Hematopoietic multipotent progenitor cell treated with erythropoietin and hydrocortisone succinate and interleukin-3 and kit ligand, for 15 days (in vitro differentiated cells): ENCODE measurements around the gene VSIG10L2.
"Not testable (repeated sequence)": the region's sequence is repeated elsewhere in the genome, so short reads cannot be mapped to it uniquely, and the experiment has no call there.

Experiments used
- DNase-seq: peaks from one replicate; pipeline ENCODE4 v3.0.0-alpha.2; 2015; ENCODE audit warnings: low spot score

The VSIG10L2 gene

DNA sequence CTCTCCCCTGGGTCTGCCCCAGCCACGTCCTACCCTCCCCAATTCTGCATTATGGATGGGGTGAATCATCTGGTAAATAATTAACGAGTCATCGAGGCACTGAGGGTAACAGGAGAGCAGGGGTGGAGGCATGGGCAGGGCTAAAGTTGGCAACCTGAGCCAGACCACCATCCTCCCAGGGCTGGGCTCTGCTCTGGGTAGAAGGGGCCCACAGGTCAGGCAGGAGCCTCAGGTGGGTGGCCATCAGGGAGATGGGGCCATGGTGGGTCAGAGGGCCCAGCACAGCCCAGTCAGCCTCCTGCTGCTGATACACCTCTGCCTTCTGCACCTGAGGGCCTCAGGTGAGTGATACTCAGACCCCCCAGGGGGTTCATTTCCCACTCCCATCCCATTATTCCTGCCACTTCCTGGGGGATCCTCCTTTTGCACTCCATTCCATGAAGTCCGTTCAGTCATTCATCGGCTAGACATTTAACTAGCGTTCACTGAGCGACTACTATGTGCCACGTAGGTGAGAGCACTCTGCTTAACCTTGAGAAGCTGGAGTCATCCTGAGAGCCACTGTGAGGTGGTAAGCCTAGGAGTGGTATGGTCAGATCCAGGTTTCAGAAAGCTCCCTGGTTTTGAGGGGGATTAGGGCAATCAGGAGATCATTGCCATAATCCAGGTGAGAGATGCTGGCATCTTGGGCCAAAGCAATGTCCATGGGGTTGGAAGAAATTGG lies at the start of gene VSIG10L2:
TSS of gene VSIG10L2 (plus strand) at position 248 of the 724 bp plus-strand sequence. CDS start at position 260, 12 bp downstream.
- no peak for DNase-seq

GRCh38 chr11:125901872-125902271 lies 44.0 kb upstream of the VSIG10L2 start:
- no peak for DNase-seq

DNA sequence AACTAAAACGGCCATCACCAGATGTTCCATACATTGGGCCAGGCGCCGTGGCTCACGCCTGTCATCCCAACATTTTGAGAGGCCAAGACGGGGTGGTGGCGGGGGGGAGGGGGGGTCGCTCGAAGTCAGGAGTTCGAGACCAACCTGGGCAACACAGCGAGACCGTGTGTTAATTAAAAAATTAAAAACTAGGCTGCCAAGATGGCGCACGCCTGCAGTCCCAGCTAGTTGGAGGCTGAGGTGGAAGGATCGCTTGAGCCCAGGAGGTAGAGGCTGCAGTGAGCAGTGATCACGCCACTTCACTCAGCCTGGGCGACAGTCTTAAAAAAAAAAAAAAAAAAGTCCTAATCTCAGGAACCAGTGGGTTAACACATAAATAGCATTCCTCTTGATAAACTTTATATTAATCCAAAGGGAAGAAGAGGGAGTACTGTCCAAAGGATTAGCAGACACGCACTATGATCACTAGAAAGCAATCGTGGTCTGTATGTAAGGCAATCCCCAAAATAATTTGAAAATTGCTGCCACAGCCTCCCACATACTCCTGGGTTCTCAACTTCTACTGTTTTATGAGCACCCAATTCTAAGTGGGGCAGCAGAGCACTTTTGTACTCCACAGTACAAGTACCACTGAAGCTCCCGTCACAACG lies 43.4 kb upstream of the VSIG10L2 start:
- DNase-seq: no peak

GRCh38 chr11:125902927-125903710 lies 42.7 kb upstream of the VSIG10L2 start, which contains the start of gene PUS3:
PUS3 (minus strand) TSS chr11:125903206; CDS start chr11:125896284, 6,922 bp downstream.
- peak; percentile 81 for DNase-seq

- no peak for DNase-seq
These were observed 41.9 kb upstream of the VSIG10L2 start, which contains the start of gene DDX25 for GRCh38 chr11:125903711-125904659. DDX25 (plus strand) TSS chr11:125904508; CDS start chr11:125904518, 10 bp downstream.

GRCh38 chr11:125904678-125905077 lies 41.2 kb upstream of the VSIG10L2 start:
- no peak for DNase-seq

GRCh38 chr11:125910226-125910849 lies 35.5 kb upstream of the VSIG10L2 start:
- no peak for DNase-seq

- not testable (repeated sequence) for DNase-seq
These were observed 31.2 kb upstream of the VSIG10L2 start for GRCh38 chr11:125914601-125915000.

DNA sequence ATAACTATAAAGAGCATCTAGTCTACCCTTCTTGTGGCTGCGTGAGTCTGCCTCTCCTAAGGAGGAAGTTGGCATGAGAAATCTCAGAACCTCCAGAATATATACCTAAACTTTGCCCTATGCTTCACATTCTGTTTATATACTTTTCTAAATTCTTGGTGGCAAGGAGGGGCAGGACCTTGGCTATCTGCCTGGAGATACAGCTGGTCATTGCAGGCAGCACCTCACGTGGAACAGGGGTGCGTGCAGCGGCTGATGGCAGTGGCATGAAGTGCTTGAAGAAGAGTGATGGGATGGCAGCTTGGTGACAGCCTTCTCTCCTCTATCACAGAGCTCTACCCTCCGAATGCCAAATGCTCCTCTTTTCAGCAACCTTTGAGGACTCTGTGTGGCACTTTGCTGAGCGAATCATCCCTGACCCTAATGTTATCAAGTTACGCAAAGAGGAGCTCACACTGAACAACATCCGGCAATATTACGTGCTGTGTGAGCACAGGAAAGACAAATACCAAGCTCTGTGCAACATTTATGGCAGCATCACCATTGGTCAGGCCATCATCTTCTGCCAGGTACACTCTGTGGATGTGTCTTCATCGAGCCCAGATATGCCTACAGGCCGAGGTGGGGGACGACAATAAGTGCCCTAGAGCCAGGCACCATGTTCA lies 29.0 kb upstream of the VSIG10L2 start:
- no peak for DNase-seq

DNA sequence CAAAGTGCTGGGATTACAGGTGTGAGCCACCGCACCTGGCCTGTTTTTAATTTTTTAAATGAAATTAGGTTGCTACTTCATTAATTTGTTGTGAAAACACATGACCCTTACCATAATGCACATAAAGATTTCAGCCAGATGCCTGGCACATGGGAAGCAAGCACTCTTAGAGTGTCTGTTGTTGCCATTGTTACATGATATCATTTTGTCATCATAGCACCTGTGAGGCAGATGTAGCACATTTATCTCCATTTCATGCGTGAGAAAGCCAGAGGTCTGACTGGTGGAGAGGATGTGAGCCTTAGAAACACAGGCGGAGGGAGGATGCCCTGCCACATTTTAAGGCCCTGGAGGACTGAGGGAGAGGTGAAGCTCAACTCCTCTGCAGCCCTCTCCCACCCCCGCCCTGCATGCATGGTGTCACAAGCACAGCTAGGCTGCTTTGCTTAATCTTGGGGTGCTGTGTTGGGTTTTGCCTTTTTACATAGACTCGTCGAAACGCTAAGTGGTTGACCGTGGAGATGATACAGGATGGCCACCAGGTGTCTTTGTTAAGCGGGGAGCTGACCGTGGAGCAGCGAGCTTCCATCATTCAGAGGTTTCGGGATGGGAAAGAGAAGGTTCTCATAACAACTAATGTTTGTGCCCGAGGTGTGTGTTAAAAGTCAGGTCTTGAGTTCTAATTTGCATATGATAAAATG lies 27.6 kb upstream of the VSIG10L2 start:
- no peak for DNase-seq

DNA sequence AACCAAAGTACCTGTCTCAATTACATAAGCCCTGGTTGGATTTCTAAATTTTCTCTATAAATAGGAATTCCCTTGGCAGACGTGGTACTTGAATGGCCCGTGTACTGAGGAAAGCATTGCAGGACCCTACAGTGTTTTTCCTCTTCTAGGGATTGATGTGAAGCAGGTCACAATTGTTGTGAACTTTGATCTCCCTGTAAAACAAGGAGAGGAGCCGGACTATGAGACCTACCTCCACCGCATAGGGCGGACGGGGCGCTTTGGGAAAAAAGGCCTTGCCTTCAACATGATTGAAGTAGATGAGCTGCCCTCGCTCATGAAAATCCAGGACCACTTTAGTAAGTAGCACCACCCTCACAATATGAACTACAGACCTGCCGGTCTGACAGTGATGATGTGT lies 24.8 kb upstream of the VSIG10L2 start:
- no peak for DNase-seq

DNA sequence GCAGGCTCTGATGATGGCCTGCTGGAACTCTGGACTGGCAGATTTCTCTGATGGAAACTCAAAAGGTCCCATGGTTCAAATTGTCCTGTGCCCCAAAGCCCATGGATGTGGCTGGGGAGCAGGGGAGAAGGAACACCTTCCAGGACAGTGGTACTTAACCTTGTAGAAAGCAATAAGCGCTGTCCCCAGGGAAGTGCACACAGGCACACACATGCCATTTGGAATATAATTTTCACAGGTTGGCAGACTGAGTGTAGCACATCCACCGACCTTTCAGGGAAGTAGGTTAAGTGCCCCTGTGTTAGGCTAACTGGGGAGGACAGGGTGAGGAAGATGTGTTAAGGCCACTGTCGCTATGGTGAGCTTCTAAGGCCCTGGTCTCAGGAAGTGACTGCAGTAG lies 23.7 kb upstream of the VSIG10L2 start:
- no peak for DNase-seq

DNA sequence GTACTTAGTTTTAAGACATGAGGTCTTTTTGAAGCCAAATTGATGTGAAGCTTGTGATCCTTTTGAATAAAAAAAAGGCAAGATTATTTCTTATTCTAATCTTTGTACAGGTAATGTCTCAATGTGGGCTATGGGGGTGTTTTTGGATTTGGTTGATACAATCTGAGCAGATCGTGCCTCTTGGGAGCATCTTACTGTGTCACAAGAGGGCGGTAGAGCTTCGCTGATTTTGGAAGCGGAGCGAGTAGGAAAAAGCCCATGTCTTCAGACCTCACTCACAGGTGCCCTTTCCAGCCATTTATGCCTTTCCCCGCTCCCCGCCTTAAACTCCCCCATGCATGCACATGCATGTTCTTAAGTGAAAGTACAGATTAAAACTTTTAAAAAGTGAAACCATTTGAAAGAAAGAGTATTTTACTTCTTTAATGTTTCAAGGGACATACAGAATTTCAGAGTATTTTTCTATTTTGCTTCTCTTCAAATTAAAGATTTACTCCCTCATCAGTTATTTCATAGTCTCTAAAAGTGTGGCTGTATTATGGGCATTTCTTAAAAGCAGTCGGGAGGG lies 22.7 kb upstream of the VSIG10L2 start:
- peak; percentile 48 for DNase-seq

DNA sequence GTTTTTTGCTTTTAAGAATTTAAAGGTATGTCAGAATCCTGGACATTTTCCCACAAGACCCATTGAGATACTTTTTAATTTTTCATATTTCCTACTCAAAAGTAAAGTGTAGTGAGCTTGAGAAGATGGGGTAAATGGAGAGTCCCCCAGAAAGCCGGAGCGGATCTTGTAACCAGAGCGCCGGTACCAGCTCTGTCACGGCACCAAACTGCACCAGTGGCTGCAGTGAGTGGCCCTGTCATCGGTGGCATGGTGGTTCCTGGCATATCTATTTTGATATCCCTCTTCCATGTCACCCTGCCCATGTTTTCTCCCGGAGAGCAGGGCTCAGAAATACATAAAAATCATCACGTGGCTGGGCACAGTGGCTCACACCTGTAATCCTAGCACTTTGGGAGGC lies 22.2 kb upstream of the VSIG10L2 start:
- no peak for DNase-seq

DNA sequence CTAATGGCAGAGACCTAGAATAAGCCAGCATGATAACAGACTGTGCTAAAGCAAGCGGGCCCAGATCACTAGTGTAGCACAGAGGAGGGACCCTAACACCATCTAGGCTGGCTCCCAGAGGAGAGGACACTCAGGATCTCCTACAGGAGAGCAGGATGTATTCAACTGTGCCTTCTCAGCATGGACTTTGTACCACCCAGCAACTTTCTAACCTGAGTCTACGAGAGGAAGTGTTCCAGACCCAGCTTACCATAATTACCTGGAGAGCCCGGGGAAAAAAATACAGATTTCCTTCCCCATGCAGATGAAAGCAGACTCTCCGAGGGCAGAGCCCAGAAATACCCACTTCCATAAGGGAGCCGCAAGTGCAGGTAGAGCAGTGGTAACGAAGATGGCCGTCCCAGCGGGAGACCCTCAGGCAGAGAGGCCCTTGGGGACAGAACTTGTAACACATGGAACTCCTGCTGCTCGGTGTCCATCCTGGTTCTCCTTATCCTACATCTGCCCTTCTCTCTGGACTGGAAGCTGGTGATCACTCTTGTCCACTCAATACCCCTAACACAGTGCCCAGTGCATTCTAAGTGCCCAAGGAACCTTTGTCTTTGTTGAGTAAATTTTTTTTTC lies 21.3 kb upstream of the VSIG10L2 start:
- no peak for DNase-seq

GRCh38 chr11:125925247-125925740 lies 20.6 kb upstream of the VSIG10L2 start:
- no peak for DNase-seq

DNA sequence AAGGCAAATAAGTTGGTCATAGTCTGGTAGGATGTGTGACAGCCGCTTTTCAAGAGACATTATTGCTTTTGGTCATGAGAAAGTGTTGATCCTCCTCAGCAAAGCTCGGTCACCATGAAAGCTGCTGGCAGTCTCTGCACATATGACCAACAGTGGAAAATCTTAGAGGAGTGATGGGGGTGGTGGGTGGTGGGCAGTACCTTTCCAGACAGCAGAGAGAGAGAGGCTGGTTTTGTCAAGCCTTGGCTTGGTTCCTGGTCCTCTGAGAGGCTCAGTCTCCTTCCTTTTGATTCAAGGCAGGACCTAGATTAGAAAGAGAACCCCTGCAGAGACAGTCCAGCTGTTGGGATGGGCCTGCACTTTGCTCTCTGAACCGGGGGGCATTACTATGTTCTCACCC lies 20.0 kb upstream of the VSIG10L2 start:
- DNase-seq: no peak

DNA sequence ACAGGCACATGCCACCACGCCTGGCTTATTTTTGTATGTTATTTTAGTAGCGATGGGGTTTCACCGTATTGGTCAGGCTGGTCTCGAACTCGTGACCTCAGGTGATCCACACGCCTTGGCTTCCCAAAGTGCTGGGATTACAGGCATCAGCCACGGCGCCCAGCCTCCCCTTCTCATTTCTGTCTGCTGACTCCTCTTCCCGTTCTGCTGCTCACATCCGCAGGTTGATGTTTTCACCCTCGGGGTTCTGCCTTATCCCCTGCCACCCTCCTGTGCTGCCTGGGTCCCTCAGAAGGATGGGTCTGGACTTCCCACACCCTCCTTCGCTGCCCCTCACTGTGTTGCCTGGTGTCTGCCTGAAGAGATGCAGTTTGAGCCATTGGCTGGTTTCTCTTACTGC lies 19.2 kb upstream of the VSIG10L2 start:
- no peak for DNase-seq
